Esophagus (tissue), 2 donors: Measurements from ENCODE around the gene TOGARAM2. TPM values are rescaled to one million over a fixed set of nuclear protein-coding genes. Genes with fewer than 3 reads are reported as not detected.

Experiments used
- H3K27ac ChIP-seq, 2 donors: one replicate each; pipeline ENCODE4 v1.5.1; 2013; ENCODE audit warnings: low read depth in 2 of 2, mild to moderate bottlenecking in 2 of 2, inconsistent platforms in 1 of 2, low read length in 1 of 2, moderate library complexity in 1 of 2
- H3K27me3 ChIP-seq, 2 donors: one replicate each; pipeline ENCODE4 v1.6.1; 2013; ENCODE audit warnings: low read length in 2 of 2, control low read depth in 1 of 2, mild to moderate bottlenecking in 1 of 2; ENCODE audit not compliant: insufficient read depth in 2 of 2, control insufficient read depth in 1 of 2
- H3K36me3 ChIP-seq, 2 donors: one replicate each; pipeline ENCODE4 v1.6.1; 2013; ENCODE audit warnings: low read length in 1 of 2; ENCODE audit not compliant: control insufficient read depth in 2 of 2, insufficient read depth in 2 of 2
- H3K4me1 ChIP-seq, 2 donors: one replicate each; pipeline ENCODE4 v1.6.1; 2013; ENCODE audit warnings: low read length in 1 of 2; ENCODE audit not compliant: control insufficient read depth in 2 of 2, insufficient read depth in 2 of 2
- H3K4me3 ChIP-seq, 2 donors: one replicate each; pipeline ENCODE4 v1.5.1; 2013; ENCODE audit warnings: low read length in 2 of 2, mild to moderate bottlenecking in 2 of 2, low read depth in 1 of 2, moderate library complexity in 1 of 2
- H3K9me3 ChIP-seq, 2 donors: one replicate each; pipeline ENCODE4 v1.6.1; 2013; ENCODE audit warnings: mild to moderate bottlenecking in 2 of 2, low read depth in 1 of 2, low read length in 1 of 2, moderate library complexity in 1 of 2; ENCODE audit not compliant: control insufficient read depth in 2 of 2, insufficient read depth in 1 of 2
- WGBS, 2 donors: extraction: QIAGEN DNeasy Blood & Tissue Kit; methylation state at CpG; one replicate each; pipeline ENCODE4 v1.1.7; 2013; 5-methylcytosine and 5-hydroxymethylcytosine counted together
- polyA plus RNA-seq, 2 donors: library from polyadenylated mRNA; stranded (reverse); fragments of 200-250 nt; gene quantifications; one replicate each; pipeline ENCODE4 v1.2.3, GENCODE V29; 2013
- donor health status: healthy with polysubstance abuse.
- donor health status: Bipolar disorder and iron deficiency.

TOGARAM2 gene
- polyA plus RNA-seq, 2 donors, result 0.42 to 1.8 TPM

DNA sequence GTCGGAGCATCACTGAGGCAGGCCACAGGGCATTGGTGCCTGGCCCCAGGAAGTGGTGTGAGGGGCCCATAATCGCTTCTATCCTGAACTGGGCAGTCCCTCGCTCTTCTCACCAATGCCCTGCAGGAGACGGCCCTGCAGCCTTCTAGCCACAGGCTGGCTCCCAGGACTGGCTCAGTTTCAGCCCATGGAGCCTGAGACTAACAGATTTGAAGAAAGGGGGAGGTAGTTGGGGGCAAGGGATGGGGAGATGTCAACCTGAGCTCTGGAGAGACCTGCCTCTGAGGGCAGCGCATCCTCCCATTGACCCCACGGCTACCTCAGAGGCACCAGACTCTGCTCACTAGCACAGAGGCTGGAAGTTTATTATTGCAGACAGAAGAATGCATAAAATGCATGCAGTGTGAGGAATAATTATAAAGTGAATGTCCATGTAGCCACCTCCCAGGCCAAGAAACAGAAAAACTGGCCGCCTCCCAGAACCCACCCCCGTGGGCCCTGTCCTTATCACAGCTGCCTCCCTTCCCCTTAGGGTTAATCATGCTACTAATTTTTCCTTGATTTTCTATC is 1.4 kb downstream of the TOGARAM2 start:
- Histone ChIP-seq H3K4me1 (peaks cover 4 to 9% of the 10 kb centered on the region in 2 donors), H3K4me3 (no peak overlapping the region), H3K27me3 (no peaks in the 10 kb centered on the region), H3K9me3 (no peaks in the 10 kb centered on the region), H3K27ac (peak overlapping the region; percentile 37 to 51), H3K36me3 (no peaks in the 10 kb centered on the region)
- 69 to 75% methylated on average over 8 of the region's 8 CpGs for WGBS, 2 donors

DNA sequence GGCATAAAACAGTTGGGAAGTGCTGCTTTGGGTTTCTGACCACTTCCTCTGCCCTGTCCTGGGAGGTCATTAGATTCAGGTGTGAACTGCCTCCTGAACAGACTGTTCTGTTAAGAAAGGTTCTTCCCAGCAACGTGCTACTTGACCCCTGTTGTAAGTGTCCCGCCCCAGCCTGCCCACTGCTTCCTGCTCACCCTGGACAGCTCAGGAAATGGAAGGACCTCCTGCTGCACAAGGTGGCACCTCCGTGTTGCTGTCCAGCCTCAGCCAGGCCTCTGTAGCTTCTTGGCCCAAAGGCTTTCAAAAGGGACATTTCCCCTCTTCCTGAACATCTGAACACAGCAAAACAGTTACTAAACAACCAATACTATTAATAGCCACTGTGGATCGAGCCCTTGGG is 5.3 kb downstream of the TOGARAM2 start:
- H3K27me3 ChIP-seq, result no peaks in the 10 kb centered on the region
- WGBS, 2 donors, result 56 to 57% methylated on average over 4 of the region's 4 CpGs
- no peak overlapping the region for H3K27ac ChIP-seq
- H3K4me1 ChIP-seq, result peaks cover 0 to 8% of the 10 kb centered on the region in 2 donors
- no peak overlapping the region for H3K4me3 ChIP-seq
- no peaks in the 10 kb centered on the region for H3K9me3 ChIP-seq
- H3K36me3 ChIP-seq, result no peaks in the 10 kb centered on the region

DNA sequence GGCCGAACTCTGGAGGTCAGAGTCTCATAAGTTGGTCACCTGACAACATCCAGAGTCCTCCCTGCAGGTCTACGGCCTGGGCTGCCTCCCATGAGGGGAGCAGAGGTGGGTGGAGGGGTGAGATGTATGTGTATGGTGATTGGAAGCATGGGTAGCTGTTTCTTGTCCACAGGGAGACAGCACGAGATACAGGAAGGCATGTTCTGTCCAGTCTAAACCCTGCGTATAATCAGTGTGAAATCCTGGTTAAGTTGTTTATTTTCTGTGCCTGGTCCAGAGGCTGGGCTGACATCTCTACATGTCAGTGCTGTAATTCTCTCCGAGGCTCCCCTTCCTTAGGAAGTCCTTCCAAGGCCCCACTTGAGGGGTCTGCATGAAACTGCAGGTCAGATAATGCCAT is 8.9 kb downstream of the TOGARAM2 start:
- 74 to 81% methylated on average over 5 of the region's 5 CpGs for WGBS, 2 donors
- Histone ChIP-seq H3K27ac (no peak overlapping the region), H3K4me3 (no peak overlapping the region), H3K36me3 (no peaks in the 10 kb centered on the region), H3K4me1 (peaks cover 4 to 12% of the 10 kb centered on the region in 2 donors), H3K27me3 (no peaks in the 10 kb centered on the region), H3K9me3 (no peaks in the 10 kb centered on the region)

DNA sequence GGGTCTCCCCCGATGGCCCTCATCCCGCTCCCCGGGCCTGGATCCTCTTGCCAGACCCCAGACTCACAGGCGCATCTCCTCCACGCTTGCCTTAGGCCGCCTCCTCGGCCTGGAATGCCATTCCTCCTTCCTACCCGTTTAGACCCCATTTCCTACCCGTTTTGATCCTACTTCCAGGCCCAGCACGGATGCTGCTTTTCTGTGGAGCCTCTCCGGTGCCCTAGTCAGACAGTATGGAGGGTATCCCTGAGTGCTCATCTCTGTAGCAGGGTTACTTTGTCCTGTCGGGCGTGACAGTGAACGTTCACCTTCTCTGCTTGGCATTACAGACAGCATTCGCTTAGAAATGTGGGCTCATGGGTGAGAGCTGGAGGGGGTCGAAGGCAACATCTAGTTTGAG is 9.3 kb downstream of the TOGARAM2 start:
- Histone ChIP-seq H3K4me3 (no peak overlapping the region), H3K4me1 (peaks cover 4 to 12% of the 10 kb centered on the region in 2 donors), H3K9me3 (no peaks in the 10 kb centered on the region), H3K27ac (peak overlapping the region; percentile 27 to 41), H3K36me3 (no peaks in the 10 kb centered on the region), H3K27me3 (no peaks in the 10 kb centered on the region)
- WGBS, 2 donors, result 77 to 80% methylated on average over 16 of the region's 16 CpGs

DNA sequence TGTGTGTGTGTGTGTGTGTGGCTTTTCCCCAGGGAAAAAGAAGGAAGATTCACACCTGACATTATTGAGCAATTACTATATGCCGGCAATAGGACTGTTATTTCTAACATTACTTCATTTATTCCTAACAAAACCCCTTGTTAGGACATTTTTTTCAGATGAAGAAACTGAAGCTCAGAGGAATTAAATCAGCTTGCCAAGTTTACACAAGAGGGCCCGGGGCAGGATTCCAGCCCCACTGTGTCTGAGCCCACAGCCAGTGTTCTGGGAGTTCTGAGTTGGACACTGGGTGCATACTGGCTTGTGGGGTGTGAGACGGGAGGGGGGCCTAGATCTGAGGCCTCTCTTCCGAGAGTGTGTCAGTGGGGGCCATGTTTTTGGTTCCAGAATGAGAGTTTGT is 9.9 kb downstream of the TOGARAM2 start:
- Histone ChIP-seq H3K27me3 (no peaks in the 10 kb centered on the region), H3K4me1 (peaks cover 4 to 12% of the 10 kb centered on the region in 2 donors), H3K4me3 (no peak overlapping the region), H3K36me3 (no peaks in the 10 kb centered on the region), H3K27ac (peak overlapping the region; percentile 4 to 64), H3K9me3 (no peaks in the 10 kb centered on the region)
- WGBS, 2 donors, result 40 to 58% methylated on average over 4 of the region's 4 CpGs

DNA sequence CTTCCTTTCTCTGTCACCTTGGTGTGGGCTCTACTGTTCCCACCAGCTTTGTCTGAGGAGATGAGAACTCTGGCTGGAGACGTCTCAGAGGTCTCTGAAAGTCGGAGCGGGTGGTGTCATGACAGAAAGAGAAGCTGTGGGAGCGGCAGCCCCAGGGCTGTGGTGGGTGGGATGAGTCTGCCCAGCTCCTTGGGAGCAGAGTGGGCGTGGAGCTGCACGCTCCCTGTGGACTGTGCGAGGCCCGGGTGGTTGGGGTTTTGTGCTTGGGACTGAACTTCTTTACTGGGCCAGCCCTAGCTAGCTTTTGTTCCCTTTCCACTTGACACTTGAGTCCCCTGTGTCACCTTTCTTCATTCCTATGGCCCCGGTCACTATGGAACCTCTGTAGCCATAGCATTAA is 10.4 kb downstream of the TOGARAM2 start:
- no peak overlapping the region for H3K4me3 ChIP-seq
- H3K27me3 ChIP-seq, result no peaks in the 10 kb centered on the region
- H3K9me3 ChIP-seq, result no peaks in the 10 kb centered on the region
- peak overlapping the region; percentile 4 to 64 for H3K27ac ChIP-seq
- no peaks in the 10 kb centered on the region for H3K36me3 ChIP-seq
- whole genome bisulfite sequencing, 2 donors, result 58 to 62% methylated on average over 9 of the region's 9 CpGs
- peaks cover 4 to 11% of the 10 kb centered on the region in 2 donors for H3K4me1 ChIP-seq

DNA sequence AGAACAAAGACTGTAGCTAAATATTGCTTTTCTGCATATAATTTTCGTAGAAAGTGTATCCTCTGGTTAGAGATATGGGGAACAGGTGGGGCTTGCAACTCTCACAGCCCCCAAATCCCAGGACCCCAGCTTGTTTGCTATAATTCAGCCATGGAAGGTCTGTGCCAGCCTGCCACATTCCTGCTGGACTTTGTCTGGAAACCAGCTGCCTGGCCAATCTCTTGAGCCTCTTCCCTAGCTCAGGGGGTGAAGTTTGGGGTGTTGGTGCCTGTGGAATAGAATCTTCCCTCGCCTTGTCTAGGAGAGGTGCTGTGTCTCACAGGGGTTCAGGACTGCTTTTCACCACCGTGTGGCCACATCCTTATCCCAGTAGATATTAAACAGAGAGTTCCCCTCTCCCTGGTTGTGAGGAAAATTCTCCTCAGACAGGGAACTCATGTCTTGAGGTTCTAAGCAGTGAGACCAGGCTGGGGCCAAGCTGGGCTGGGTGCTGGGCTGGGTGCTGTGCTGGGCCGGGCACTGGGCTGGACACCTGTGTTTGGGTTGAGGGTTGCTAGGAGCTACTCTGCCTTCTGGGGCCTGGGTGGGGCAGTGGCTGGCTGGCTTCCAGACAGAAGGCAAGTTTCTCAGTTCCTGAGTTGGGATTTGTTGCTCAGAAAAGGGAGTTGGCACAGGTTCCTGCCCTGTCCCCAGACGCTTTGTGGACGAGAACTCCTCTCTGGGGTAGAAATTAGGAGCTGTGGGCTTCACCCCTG is 12.3 kb downstream of the TOGARAM2 start:
- Histone ChIP-seq H3K36me3 (no peaks in the 10 kb centered on the region), H3K27ac (peak overlapping the region in 1 of 2 donors; percentile 2), H3K9me3 (no peaks in the 10 kb centered on the region), H3K4me3 (no peak overlapping the region), H3K27me3 (no peaks in the 10 kb centered on the region), H3K4me1 (peaks cover 6 to 13% of the 10 kb centered on the region in 2 donors)
- whole genome bisulfite sequencing, 2 donors, result 44 to 49% methylated on average over 6 of the region's 6 CpGs

DNA sequence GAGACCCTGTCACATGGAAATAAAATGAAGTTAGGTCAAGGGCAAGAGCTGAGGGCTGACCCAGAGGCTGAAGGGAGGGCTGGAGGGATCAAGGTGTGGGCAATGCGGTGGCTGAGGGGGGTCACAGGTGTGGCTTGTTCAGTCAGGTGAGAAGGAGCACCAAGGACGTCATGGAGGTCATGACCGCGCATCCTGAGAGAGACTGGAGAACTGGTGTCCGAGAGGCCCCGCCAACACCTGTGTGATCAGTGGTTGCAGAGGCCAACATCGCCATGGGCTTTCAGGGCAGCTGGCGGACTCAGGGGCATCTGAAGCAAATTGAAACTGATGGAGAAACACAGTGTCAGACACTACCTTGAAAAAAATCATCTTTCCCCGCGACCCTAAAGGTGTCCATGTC is 13.0 kb downstream of the TOGARAM2 start:
- no peaks in the 10 kb centered on the region for H3K9me3 ChIP-seq
- H3K4me3 ChIP-seq, result no peak overlapping the region
- H3K4me1 ChIP-seq, result peaks cover 7 to 13% of the 10 kb centered on the region in 2 donors
- no peak overlapping the region for H3K27ac ChIP-seq
- no peaks in the 10 kb centered on the region for H3K27me3 ChIP-seq
- no peaks in the 10 kb centered on the region for H3K36me3 ChIP-seq
- 92 to 96% methylated on average over 10 of the region's 10 CpGs for WGBS, 2 donors

DNA sequence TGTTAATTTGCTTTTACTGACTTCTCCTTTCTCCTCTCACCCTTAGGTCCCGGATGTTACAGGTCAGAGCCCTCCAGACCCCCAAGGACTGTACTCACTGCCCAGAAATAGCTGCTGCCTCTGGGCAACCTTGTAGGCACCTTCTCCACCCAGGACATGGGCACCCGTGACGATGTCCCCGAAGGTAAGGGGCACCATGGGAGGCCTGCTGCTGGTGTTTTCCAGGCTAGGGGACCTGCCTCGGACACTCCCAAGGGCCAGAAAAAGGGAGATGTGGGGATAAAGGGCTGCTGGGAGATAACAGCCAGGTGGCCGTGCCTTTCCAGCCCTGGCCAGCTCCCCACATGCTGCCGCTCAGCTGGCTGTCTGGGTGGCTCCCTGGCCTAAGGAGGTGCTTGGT is 13.6 kb downstream of the TOGARAM2 start:
- WGBS, 2 donors, result 83 to 86% methylated on average over 7 of the region's 7 CpGs
- H3K9me3 ChIP-seq, result no peaks in the 10 kb centered on the region
- H3K27ac ChIP-seq, result no peak overlapping the region
- no peaks in the 10 kb centered on the region for H3K36me3 ChIP-seq
- H3K27me3 ChIP-seq, result no peaks in the 10 kb centered on the region
- peaks cover 7 to 13% of the 10 kb centered on the region in 2 donors for H3K4me1 ChIP-seq
- no peak overlapping the region for H3K4me3 ChIP-seq
